Endothelial cell of umbilical vein (primary cell): Measurements from ENCODE around the gene HECTD1. TPM values are rescaled to one million over a fixed set of nuclear protein-coding genes. Genes with fewer than 3 reads are reported as not detected.

Source experiments
- BruUV-seq: library from RNA; stranded (reverse); fragments of 400-500 nt; replicated peaks from 2 replicates; lab custom pipeline; 2021; lab: Mats Ljungman, UMichigan
- CTCF ChIA-PET: fragments of 300-600, 350-600 bp; sonication (Branson Sonifier 250); formaldehyde crosslinking; loops from one replicate; lab custom pipeline; 2021; ENCODE audit warnings: antibody characterized with exemption, inconsistent platforms; lab: Charles Lee
- POLR2A ChIA-PET: fragments of 300-600, 350-600 bp; sonication (Branson Sonifier 250); formaldehyde crosslinking; loops from one replicate; lab custom pipeline; 2021; ENCODE audit warnings: antibody characterized with exemption, inconsistent platforms; lab: Charles Lee
- DNase-seq: peaks from one replicate; pipeline ENCODE4 v3.0.0-alpha.2; 2011; ENCODE audit warnings: low read depth, low spot score
- FAIRE-seq: peaks from 2 replicates; lab custom pipeline; 2011; peaks lifted over from hg19 to GRCh38; lab: Jason Lieb, UNC
- H2AFZ ChIP-seq: 2 replicates; pipeline ENCODE4 v1.6.0; 2012; ENCODE audit warnings: low read depth, low read length, control low read depth, inconsistent platforms
- H3K27ac ChIP-seq: 2 replicates; pipeline ENCODE4 v1.5.1; 2011; ENCODE audit warnings: low read depth, mild to moderate bottlenecking, control low read depth, low read length, moderate library complexity; ENCODE audit not compliant: insufficient read depth
- H3K27me3 ChIP-seq, 2 experiments: 2 replicates each; pipeline versions ENCODE4 v1.6.0 to v1.6.1; 2011; ENCODE audit warnings: low read length in 2 of 2, mixed read lengths in 1 of 2; ENCODE audit not compliant: control insufficient read depth in 2 of 2, insufficient read depth in 2 of 2
- H3K36me3 ChIP-seq, 2 experiments: 2 replicates in 1 of 2; 3 replicates in 1 of 2; pipeline ENCODE4 v1.5.1; 2011; ENCODE audit warnings: low read length in 2 of 2, mild to moderate bottlenecking in 1 of 2, moderate library complexity in 1 of 2; ENCODE audit not compliant: control insufficient read depth in 2 of 2, insufficient read depth in 2 of 2; ENCODE audit errors: extremely low read depth in 1 of 2
- H3K4me1 ChIP-seq: 3 replicates; pipeline ENCODE4 v1.5.1; 2011; ENCODE audit warnings: mild to moderate bottlenecking, low read length; ENCODE audit not compliant: control insufficient read depth, insufficient read depth; ENCODE audit errors: extremely low read depth
- H3K4me2 ChIP-seq: 2 replicates; pipeline ENCODE4 v1.6.1; 2011; ENCODE audit warnings: low read length, control low read depth, mixed read lengths; ENCODE audit not compliant: insufficient read depth
- H3K4me3 ChIP-seq, 3 experiments: fragments of 200-600 bp in 1 of 3; sonication (generic), shearing (Covaris generic) in 1 of 3; replicated peaks in 1 of 3; 2 replicates each; pipeline ENCODE4 v1.5.1; 2011 to 2016; ENCODE audit warnings: control low read depth in 3 of 3, low read length in 3 of 3, mild to moderate bottlenecking in 2 of 3, inconsistent platforms in 1 of 3, low read depth in 1 of 3, moderate library complexity in 1 of 3; ENCODE audit not compliant: insufficient read depth in 1 of 3
- H3K79me2 ChIP-seq: 2 replicates; pipeline ENCODE4 v1.6.0; 2012; ENCODE audit warnings: low read length, inconsistent platforms; ENCODE audit not compliant: control insufficient read depth, insufficient read depth
- H3K9ac ChIP-seq: replicated peaks from 2 replicates; pipeline ENCODE3; 2011; ENCODE audit warnings: low read length, control low read depth; ENCODE audit not compliant: insufficient read depth; ENCODE audit errors: extremely low read depth
- H3K9me1 ChIP-seq: replicated peaks from 3 replicates; pipeline ENCODE4 v1.6.0; 2011; ENCODE audit warnings: mild to moderate bottlenecking, low read length; ENCODE audit not compliant: control insufficient read depth, insufficient read depth; ENCODE audit errors: extremely low read depth
- H3K9me3 ChIP-seq: replicated peaks from 2 replicates; pipeline ENCODE4 v1.5.1; 2012; ENCODE audit warnings: low read length, inconsistent platforms; ENCODE audit not compliant: control insufficient read depth, insufficient read depth
- H4K20me1 ChIP-seq: replicated peaks from 2 replicates; pipeline ENCODE3; 2011; ENCODE audit warnings: mild to moderate bottlenecking, low read length; ENCODE audit not compliant: control insufficient read depth, insufficient read depth; ENCODE audit errors: extremely low read depth
- CTCF ChIP-seq, 2 donors: IDR thresholded peaks; 1 replicate in 1 of 2; 2 replicates in 1 of 2; pipeline ENCODE4 v1.5.1; 2011; ENCODE audit warnings: low read length in 2 of 2, mild to moderate bottlenecking in 2 of 2, moderate library complexity in 2 of 2, control low read depth in 1 of 2, inconsistent platforms in 1 of 2, low read depth in 1 of 2; ENCODE audit not compliant: insufficient read depth in 1 of 2; ENCODE audit errors: extremely low read depth in 1 of 2
- EZH2 ChIP-seq: IDR thresholded peaks from 2 replicates; pipeline ENCODE4 v1.6.1; 2012; ENCODE audit warnings: borderline replicate concordance, low read depth, mild to moderate bottlenecking, moderate library complexity, low read length, inconsistent platforms; ENCODE audit not compliant: severe bottlenecking
- FOS ChIP-seq: IDR thresholded peaks from 2 replicates; pipeline ENCODE4 v1.6.1; 2011; ENCODE audit warnings: mild to moderate bottlenecking, low read length, moderate library complexity, borderline replicate concordance; ENCODE audit not compliant: insufficient read depth
- GATA2 ChIP-seq: IDR thresholded peaks from 2 replicates; pipeline ENCODE4 v1.7.0; 2011; ENCODE audit warnings: low read depth, mild to moderate bottlenecking, moderate library complexity, mixed read lengths, low read length; ENCODE audit not compliant: insufficient read length, insufficient read depth
- JUN ChIP-seq: IDR thresholded peaks from 2 replicates; pipeline ENCODE4 v1.6.1; 2011; ENCODE audit warnings: borderline replicate concordance, low read depth; ENCODE audit not compliant: insufficient read length, insufficient read depth
- MAX ChIP-seq: IDR thresholded peaks from 2 replicates; pipeline ENCODE4 v1.6.1; 2011; ENCODE audit not compliant: insufficient read depth, insufficient read length
- MYC ChIP-seq: IDR thresholded peaks from one replicate; pipeline ENCODE4 v1.6.1; 2011; ENCODE audit warnings: mild to moderate bottlenecking, low read depth, low read length
- POLR2A ChIP-seq: IDR thresholded peaks from 2 replicates; pipeline ENCODE4 v1.6.1; 2012; ENCODE audit warnings: low read depth, mild to moderate bottlenecking, control low read depth, low read length
- POLR2AphosphoS5 ChIP-seq: IDR thresholded peaks from 2 replicates; pipeline ENCODE4 v1.6.1; 2012; ENCODE audit warnings: low read depth, mild to moderate bottlenecking, control low read depth, low read length, moderate library complexity; ENCODE audit not compliant: insufficient read depth
- dilution Hi-C: fragments of 300-500 bp; cut with MboI; formaldehyde crosslinking; loops from one replicate; pipeline ENCODE4 v1.15.0; 2019; ENCODE audit warnings: low sequenced_read_pairs; ENCODE audit not compliant: extremely low pct_ligation_motif_present
- intact Hi-C: fragments of 100-400 bp; cut with micrococcal nuclease; formaldehyde crosslinking; loops from one replicate; pipeline ENCODE4 v1.10.0; 2022
- polyA plus RNA-seq, 4 experiments: library from polyadenylated mRNA; depleted of rRNA in 3 of 4; stranded (reverse) in 3 of 4; unstranded in 1 of 4; fragments of >200 nt; gene quantifications; 2 replicates each; pipeline versions ENCODE4 v1.2.1 to v1.2.3, GENCODE V29; 2011 to 2012; ENCODE audit warnings: missing spikeins in 1 of 4
- total RNA-seq: library from RNA; stranded (reverse); gene quantifications from 2 replicates; pipeline ENCODE4 v1.2.3, GENCODE V29; 2021

HECTD1 gene
- total and polyA plus RNA-seq, 2 donors (not counting 3 experiments of a cell fraction or from before 2014, with no cell fraction given): 67.9 to 181 TPM

- Histone ChIP-seq H3K4me2 (no peak overlapping the region), H3K36me3 (peaks cover 8 to 32% of the 10 kb centered on the region in 2 experiments), H2AFZ (no peak overlapping the region), H3K9ac (no peak overlapping the region), H4K20me1 (no peaks in the 10 kb centered on the region), H3K27ac (no peak overlapping the region), H3K79me2 (peaks cover 6% of the 10 kb centered on the region), H3K9me3 (no peaks in the 10 kb centered on the region), H3K4me3 (no peak overlapping the region), H3K27me3 (no peaks in the 10 kb centered on the region), H3K4me1 (peaks cover 7% of the 10 kb centered on the region), H3K9me1 (no peaks in the 10 kb centered on the region)
- dilution Hi-C loops: no loop called here
- FAIRE-seq (no peak), DNase-seq (no peak)
- CTCF ChIA-PET: interaction anchor here (0.6 to 0.7 kb wide), 2 partner anchors 231 to 1433 kb away, joined by 3 read pairs; no protein-coding TSS in a partner anchor
- no TSS peak for BruUV-seq
- POLR2A ChIA-PET: no interaction called here
- no peak for TF ChIP-seq FOS
- no peak for TF ChIP-seq CTCF (IDR thresholded peaks at IDR 0.05; ENCODE audit: extremely low read depth in 1 of 2, insufficient read depth in 1 of 2, low read depth in 1 of 2, low read length in 2 of 2)
- TF ChIP-seq POLR2AphosphoS5: no peak
- TF ChIP-seq JUN: no peak
- no peak for TF ChIP-seq GATA2
- TF ChIP-seq POLR2A: no peak
- no peak for TF ChIP-seq MYC
- TF ChIP-seq EZH2: no peak
- no peak for TF ChIP-seq MAX
- intact Hi-C loops: no loop called here
Measured at GRCh38 chr14:31127690-31128089, 79.9 kb downstream of the HECTD1 start.
